ENCODE measurements around the gene LASP1.

Gene LASP1

DNA sequence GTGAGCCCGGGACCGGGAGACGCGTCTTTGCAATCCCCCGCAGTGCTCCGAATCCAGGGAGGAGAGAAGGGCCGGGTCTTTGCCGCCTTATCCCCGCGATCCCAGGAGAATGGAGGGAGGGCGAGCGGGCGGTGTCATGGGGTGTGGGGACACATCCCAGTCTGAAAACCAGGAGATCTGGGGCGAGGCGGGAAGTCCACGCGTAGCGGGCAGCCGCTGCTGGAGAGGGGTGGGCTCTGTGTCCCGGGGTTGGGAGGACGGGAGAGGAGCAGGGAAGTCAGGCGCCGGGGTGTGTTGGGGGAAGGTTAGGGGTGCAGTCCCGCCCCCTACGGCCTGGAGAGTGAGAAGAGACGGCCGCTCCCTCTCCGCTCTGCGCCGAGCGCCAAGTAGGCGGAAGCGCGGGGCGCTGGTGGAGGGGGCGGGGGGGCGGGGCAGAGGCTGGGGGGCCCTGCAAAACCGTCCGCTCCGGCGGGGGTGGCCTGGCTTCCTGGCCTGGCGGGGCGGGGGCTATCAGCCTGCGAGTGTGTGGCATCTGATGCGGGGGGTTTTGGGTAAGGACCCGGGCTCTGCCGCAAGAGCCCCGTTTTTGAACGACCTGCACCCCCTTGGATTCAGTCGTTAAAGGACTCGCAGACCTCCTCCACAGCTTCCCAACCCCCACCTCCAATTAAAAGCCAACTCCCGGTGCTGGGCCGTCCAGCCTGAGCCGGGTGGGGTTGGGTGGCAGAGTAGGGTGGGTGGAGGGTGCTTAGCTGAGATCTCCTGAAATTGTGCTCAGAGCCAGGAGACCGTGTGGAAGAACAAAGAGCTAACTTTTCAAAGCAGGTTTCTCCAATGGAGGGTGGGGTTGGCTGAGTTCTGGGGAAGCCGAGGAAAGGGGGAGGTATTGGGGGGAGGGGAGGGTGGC lies 654 bp downstream of the LASP1 start:
- Histone ChIP-seq H3K4me1 (ENCODE audit: control insufficient read depth, insufficient read depth, low read length) (peaks cover 56% of the 10 kb centered on the region), H3K36me3 (ENCODE audit: control insufficient read depth in 2 of 2, insufficient read depth in 2 of 2, low read length in 2 of 2) (peaks cover 0 to 2% of the 10 kb centered on the region in 2 donors), H3K4me3 (ENCODE audit: low read length in 2 of 2) (peak overlapping the region; percentile 93 to 98), H3K9ac (ENCODE audit: low read length in 2 of 2) (peak overlapping the region; percentile 82 to 87), H3K9me3 (ENCODE audit: control insufficient read depth in 2 of 2, low read length in 2 of 2) (no peaks in the 10 kb centered on the region), H3K27me3 (ENCODE audit: control insufficient read depth in 1 of 2, insufficient read depth in 2 of 2, low read length in 2 of 2) (no peaks in the 10 kb centered on the region), H3K27ac (ENCODE audit: low read length) (peak overlapping the region; percentile 92)

GRCh38 chr17:38871247-38872015 lies 1.6 kb downstream of the LASP1 start:
- H3K9ac ChIP-seq (ENCODE audit: low read length in 2 of 2): peak overlapping the region; percentile 54 to 69
- H3K9me3 ChIP-seq (ENCODE audit: control insufficient read depth in 2 of 2, low read length in 2 of 2): no peaks in the 10 kb centered on the region
- H3K4me3 ChIP-seq (ENCODE audit: low read length in 2 of 2): peak overlapping the region; percentile 93 to 98
- H3K27me3 ChIP-seq (ENCODE audit: control insufficient read depth in 1 of 2, insufficient read depth in 2 of 2, low read length in 2 of 2): no peaks in the 10 kb centered on the region
- H3K36me3 ChIP-seq (ENCODE audit: control insufficient read depth in 2 of 2, insufficient read depth in 2 of 2, low read length in 2 of 2): peaks cover 0 to 2% of the 10 kb centered on the region in 2 donors
- peak overlapping the region; percentile 41 for H3K27ac ChIP-seq (ENCODE audit: low read length)
- H3K4me1 ChIP-seq (ENCODE audit: control insufficient read depth, insufficient read depth, low read length): peaks cover 61% of the 10 kb centered on the region

DNA sequence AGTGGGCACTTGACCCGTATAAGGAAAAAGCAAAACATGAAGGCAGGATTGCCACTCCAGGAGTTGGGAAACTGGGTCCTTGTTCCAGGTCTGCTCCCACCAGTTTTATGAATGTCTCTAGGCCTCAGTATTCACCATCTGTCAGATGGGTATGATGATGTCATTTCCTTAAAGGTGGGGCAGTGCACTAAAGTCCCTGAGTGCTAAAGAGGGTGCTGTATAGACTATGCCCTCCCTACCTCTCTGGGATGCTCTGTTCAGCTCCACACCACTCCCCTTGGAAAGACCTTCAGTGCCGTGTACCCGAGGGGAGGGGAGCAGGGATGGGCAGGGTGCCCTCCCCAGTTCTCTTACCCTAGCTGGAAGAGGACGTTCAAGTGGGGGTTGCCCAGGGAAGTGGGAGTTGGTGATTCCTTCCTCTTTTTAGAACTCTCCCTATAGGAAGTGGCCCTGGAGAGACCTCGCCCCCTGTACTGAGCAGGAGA lies 2.2 kb downstream of the LASP1 start:
- peak overlapping the region; percentile 93 to 98 for H3K4me3 ChIP-seq (ENCODE audit: low read length in 2 of 2)
- no peaks in the 10 kb centered on the region for H3K27me3 ChIP-seq (ENCODE audit: control insufficient read depth in 1 of 2, insufficient read depth in 2 of 2, low read length in 2 of 2)
- peaks cover 0 to 2% of the 10 kb centered on the region in 2 donors for H3K36me3 ChIP-seq (ENCODE audit: control insufficient read depth in 2 of 2, insufficient read depth in 2 of 2, low read length in 2 of 2)
- H3K4me1 ChIP-seq (ENCODE audit: control insufficient read depth, insufficient read depth, low read length): peaks cover 63% of the 10 kb centered on the region
- peak overlapping the region; percentile 41 for H3K27ac ChIP-seq (ENCODE audit: low read length)
- H3K9me3 ChIP-seq (ENCODE audit: control insufficient read depth in 2 of 2, low read length in 2 of 2): no peaks in the 10 kb centered on the region
- peak overlapping the region; percentile 54 to 69 for H3K9ac ChIP-seq (ENCODE audit: low read length in 2 of 2)

- H3K4me3 ChIP-seq (ENCODE audit: low read length in 2 of 2): peak overlapping the region in 1 of 2 donors; percentile 98
- H3K27me3 ChIP-seq (ENCODE audit: control insufficient read depth in 1 of 2, insufficient read depth in 2 of 2, low read length in 2 of 2): no peaks in the 10 kb centered on the region
- peaks cover 68% of the 10 kb centered on the region for H3K4me1 ChIP-seq (ENCODE audit: control insufficient read depth, insufficient read depth, low read length)
- H3K9ac ChIP-seq (ENCODE audit: low read length in 2 of 2): peak overlapping the region; percentile 5 to 12
- peaks cover 0 to 4% of the 10 kb centered on the region in 2 donors for H3K36me3 ChIP-seq (ENCODE audit: control insufficient read depth in 2 of 2, insufficient read depth in 2 of 2, low read length in 2 of 2)
- peak overlapping the region; percentile 41 for H3K27ac ChIP-seq (ENCODE audit: low read length)
- no peaks in the 10 kb centered on the region for H3K9me3 ChIP-seq (ENCODE audit: control insufficient read depth in 2 of 2, low read length in 2 of 2)
These were observed 3.0 kb downstream of the LASP1 start for GRCh38 chr17:38872671-38873385.

DNA sequence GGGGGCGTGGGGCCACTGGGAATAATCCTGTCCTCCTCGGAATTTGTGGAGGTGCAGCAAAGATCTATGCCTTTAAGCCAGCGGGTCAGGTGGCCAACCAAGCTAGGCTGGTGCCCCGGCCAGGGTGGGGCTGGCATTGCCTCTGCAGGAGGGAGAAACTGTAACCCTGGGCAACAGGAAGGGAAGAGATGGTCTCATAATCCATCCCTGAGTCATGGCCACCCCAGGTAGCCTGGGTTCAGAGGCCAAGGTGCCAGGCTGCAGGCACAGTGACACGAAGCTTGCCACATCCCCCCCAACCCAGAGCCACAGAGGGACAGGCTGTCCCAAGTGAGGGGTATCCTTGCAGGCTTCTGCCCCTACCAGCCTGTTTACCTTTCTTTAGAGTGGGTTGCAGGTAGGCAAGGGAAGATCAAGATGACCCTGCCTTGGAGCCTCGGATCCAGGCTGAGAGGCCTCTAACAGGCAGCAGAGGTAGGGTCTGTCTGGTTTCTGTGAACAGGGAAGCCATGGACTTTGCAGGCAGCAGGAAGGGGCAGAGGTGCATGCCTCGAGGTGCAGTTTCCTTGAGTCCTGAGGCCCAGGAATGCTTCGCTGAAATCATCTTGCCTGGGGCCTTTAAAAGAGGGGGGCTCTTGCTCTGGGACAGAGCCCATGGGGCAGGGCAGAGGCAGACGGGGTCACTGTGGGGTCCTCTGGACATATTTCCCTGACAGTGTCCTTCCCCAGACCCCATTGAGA lies 4.0 kb downstream of the LASP1 start:
- Histone ChIP-seq H3K4me1 (ENCODE audit: control insufficient read depth, insufficient read depth, low read length) (peaks cover 62% of the 10 kb centered on the region), H3K36me3 (ENCODE audit: control insufficient read depth in 2 of 2, insufficient read depth in 2 of 2, low read length in 2 of 2) (peaks cover 4 to 13% of the 10 kb centered on the region in 2 donors), H3K9ac (ENCODE audit: low read length in 2 of 2) (peak overlapping the region; percentile 30 to 42), H3K27ac (ENCODE audit: low read length) (peak overlapping the region; percentile 53), H3K27me3 (ENCODE audit: control insufficient read depth in 1 of 2, insufficient read depth in 2 of 2, low read length in 2 of 2) (no peaks in the 10 kb centered on the region), H3K9me3 (ENCODE audit: control insufficient read depth in 2 of 2, low read length in 2 of 2) (no peaks in the 10 kb centered on the region), H3K4me3 (ENCODE audit: low read length in 2 of 2) (peak overlapping the region in 1 of 2 donors; percentile 62)

DNA sequence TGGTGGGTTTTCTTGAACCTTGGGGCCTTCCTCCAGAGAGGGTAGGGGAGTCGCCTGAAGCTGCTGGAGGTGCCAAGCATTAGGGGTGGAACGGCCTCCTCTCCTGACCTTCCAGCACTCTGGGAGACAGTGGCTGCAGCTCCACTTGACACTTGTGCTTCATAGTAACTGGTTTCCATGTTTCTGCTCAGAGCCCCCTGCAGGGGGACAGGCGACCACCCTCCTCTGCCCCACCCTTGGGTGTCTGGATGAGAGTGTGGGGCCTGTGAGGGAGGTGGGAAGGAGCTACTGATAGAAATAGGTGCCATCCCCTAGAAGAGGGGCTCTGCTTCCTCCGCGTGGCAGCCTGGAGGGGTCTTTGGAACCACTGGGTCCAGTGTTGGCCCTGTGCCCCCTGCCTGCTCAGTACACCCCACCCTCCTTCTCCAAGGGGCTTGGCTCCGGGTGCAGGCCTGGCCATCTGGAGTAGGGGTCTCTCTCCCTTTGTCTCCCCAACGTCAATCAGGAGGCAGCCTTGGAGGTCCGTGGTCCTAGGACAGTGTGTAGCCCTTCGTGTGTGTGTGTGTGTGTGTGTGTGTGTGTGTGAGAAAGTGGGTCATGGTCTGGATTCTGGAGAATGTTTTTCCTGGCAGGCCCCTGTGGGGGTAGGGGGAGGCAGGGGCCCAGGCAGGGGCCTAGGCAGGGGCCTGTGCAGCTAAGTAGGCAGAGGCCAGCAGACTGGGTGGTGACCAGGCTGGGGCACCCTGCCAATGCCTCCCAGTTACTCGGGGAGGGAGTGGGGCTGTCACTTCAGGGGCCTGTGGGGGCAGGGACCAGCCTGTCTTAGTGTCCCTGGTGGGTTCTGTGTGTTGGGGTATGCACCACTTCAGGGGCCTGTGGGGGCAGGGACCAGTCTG lies 4.9 kb downstream of the LASP1 start:
- Histone ChIP-seq H3K4me3 (ENCODE audit: low read length in 2 of 2) (peak overlapping the region in 1 of 2 donors; percentile 62), H3K4me1 (ENCODE audit: control insufficient read depth, insufficient read depth, low read length) (peaks cover 67% of the 10 kb centered on the region), H3K9ac (ENCODE audit: low read length in 2 of 2) (peak overlapping the region; percentile 21 to 30), H3K36me3 (ENCODE audit: control insufficient read depth in 2 of 2, insufficient read depth in 2 of 2, low read length in 2 of 2) (peaks cover 4 to 15% of the 10 kb centered on the region in 2 donors), H3K9me3 (ENCODE audit: control insufficient read depth in 2 of 2, low read length in 2 of 2) (no peaks in the 10 kb centered on the region), H3K27ac (ENCODE audit: low read length) (peak overlapping the region; percentile 53), H3K27me3 (ENCODE audit: control insufficient read depth in 1 of 2, insufficient read depth in 2 of 2, low read length in 2 of 2) (no peaks in the 10 kb centered on the region)

DNA sequence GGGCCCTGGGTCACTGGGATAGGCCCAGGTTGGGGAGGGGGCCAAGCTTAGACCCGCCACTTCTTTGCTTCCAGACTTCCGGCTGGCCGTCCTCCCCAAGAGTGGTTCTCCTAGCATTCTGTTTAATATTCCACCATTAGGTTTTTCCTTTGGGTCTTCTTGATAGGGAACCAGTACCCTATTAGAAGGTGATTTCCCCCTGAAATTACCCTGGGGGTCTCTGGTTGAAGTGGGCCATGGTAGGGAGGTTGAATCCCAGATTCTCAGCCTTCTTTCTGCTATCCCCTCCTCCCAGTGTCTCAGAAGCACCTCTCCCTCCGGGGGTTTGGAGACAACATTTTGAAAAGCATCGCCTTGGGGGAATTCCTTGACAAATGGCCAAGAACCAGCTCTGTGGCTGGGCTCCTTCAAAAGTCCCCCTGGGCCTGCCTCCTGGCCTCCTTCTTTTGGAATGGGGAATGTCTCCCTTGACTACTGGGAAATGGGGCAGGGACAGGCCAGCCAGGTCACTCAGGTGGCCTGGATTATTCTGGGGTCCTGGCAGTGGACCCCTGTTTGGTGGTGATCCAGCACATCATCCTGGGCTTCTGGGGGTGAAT lies 5.7 kb downstream of the LASP1 start:
- Histone ChIP-seq H3K9me3 (ENCODE audit: control insufficient read depth in 2 of 2, low read length in 2 of 2) (no peaks in the 10 kb centered on the region), H3K4me1 (ENCODE audit: control insufficient read depth, insufficient read depth, low read length) (peaks cover 75% of the 10 kb centered on the region), H3K9ac (ENCODE audit: low read length in 2 of 2) (peak overlapping the region in 1 of 2 donors; percentile 40), H3K36me3 (ENCODE audit: control insufficient read depth in 2 of 2, insufficient read depth in 2 of 2, low read length in 2 of 2) (peaks cover 4 to 18% of the 10 kb centered on the region in 2 donors), H3K27me3 (ENCODE audit: control insufficient read depth in 1 of 2, insufficient read depth in 2 of 2, low read length in 2 of 2) (no peaks in the 10 kb centered on the region), H3K4me3 (ENCODE audit: low read length in 2 of 2) (no peak overlapping the region), H3K27ac (ENCODE audit: low read length) (peak overlapping the region; percentile 53)

DNA sequence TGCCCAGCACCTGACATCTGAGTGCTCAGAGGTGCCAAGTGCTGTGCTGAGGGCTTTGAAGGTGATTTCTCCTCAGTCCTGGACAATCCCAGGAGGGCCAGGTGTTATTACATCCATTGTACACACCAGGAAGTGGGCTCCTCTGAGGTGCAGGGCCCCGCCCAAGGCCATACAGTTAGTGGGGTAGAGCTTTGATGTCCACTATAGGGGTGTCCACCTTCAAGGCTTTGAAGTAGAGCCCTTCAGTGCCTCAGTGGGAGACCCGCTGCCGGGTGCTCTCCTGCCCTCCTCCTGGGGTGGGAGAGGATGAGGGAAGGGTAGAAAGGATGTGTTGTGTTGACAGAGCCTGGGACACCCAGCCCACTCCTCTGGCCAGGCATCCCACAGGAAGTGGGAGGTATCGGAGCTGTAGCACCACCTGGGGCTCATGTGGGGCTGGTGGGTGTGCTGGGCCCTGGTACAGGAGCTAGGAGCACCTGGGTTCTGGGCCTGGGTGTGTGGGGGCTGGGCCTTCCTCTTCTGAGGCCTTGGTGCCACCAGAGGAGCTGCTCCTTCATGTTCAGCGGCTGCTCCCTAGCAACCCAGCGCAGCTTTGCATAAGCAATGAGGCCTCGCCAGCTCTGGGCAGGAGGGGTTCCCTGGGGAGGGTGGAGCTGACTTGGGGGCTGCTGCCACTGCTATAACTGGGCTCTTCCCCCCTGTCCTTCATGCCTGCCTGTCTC lies 7.4 kb downstream of the LASP1 start:
- Histone ChIP-seq H3K27me3 (ENCODE audit: control insufficient read depth in 1 of 2, insufficient read depth in 2 of 2, low read length in 2 of 2) (no peaks in the 10 kb centered on the region), H3K9ac (ENCODE audit: low read length in 2 of 2) (peak overlapping the region; percentile 21 to 36), H3K4me3 (ENCODE audit: low read length in 2 of 2) (no peak overlapping the region), H3K9me3 (ENCODE audit: control insufficient read depth in 2 of 2, low read length in 2 of 2) (no peaks in the 10 kb centered on the region), H3K4me1 (ENCODE audit: control insufficient read depth, insufficient read depth, low read length) (peaks cover 79% of the 10 kb centered on the region), H3K27ac (ENCODE audit: low read length) (no peak overlapping the region), H3K36me3 (ENCODE audit: control insufficient read depth in 2 of 2, insufficient read depth in 2 of 2, low read length in 2 of 2) (peaks cover 4 to 18% of the 10 kb centered on the region in 2 donors)
